Measurements from ENCODE around the gene KCTD7.
"Not testable (repeated sequence)": the region's sequence is repeated elsewhere in the genome, so short reads cannot be mapped to it uniquely, and the experiment has no call there.

KCTD7 gene

GRCh38 chr7:66591799-66592596 is 36.7 kb upstream of the KCTD7 start:
- peaks cover 6% of the 10 kb centered on the region for H3K4me1 ChIP-seq
- peaks cover 1% of the 10 kb centered on the region; the same call in 1 of the 2 replicates for H3K36me3 ChIP-seq
- no peaks in the 10 kb centered on the region for H3K9me3 ChIP-seq
- no peak for TF ChIP-seq CTCF (IDR thresholded peaks at IDR 0.05; ENCODE audit: low read depth, low read length)
- no peaks in the 10 kb centered on the region for H3K27me3 ChIP-seq
- DNase-seq: peak; percentile 92
- peak overlapping the region; percentile 92 for H3K4me3 ChIP-seq (ENCODE audit: low read depth, low read length)

- not testable (repeated sequence) for H3K4me1 ChIP-seq, DNase-seq, H3K36me3 ChIP-seq
These were observed 36.0 kb upstream of the KCTD7 start for GRCh38 chr7:66592597-66593146.

GRCh38 chr7:66594082-66594481 is 34.6 kb upstream of the KCTD7 start:
- not testable (repeated sequence) for H3K9me3 ChIP-seq; H3K27me3 ChIP-seq; H3K36me3 ChIP-seq; H3K4me1 ChIP-seq; DNase-seq; H3K4me3 ChIP-seq (ENCODE audit: low read depth, low read length)

More at GRCh38 chr7:66592597-66593146, 36.0 kb upstream of the KCTD7 start:
- H3K27me3 ChIP-seq, H3K9me3 ChIP-seq: not testable (repeated sequence)
- peak overlapping the region; percentile 92 for H3K4me3 ChIP-seq (ENCODE audit: low read depth, low read length)

- Histone ChIP-seq H3K27me3 (no peaks in the 10 kb centered on the region), H3K4me3 (ENCODE audit: low read depth, low read length) (no peak overlapping the region), H3K36me3 (no peaks in the 10 kb centered on the region), H3K9me3 (no peaks in the 10 kb centered on the region), H3K4me1 (peaks cover 5% of the 10 kb centered on the region)
- no peak for TF ChIP-seq CTCF (IDR thresholded peaks at IDR 0.05; ENCODE audit: low read depth, low read length)
- DNase-seq: no peak
These were observed 31.2 kb upstream of the KCTD7 start for GRCh38 chr7:66597461-66597860.

- H3K36me3 ChIP-seq: no peaks in the 10 kb centered on the region
- no peak for TF ChIP-seq CTCF (IDR thresholded peaks at IDR 0.05; ENCODE audit: low read depth, low read length)
- DNase-seq: no peak
- H3K27me3 ChIP-seq: no peaks in the 10 kb centered on the region
- H3K4me3 ChIP-seq (ENCODE audit: low read depth, low read length): no peak overlapping the region
- H3K4me1 ChIP-seq: no peaks in the 10 kb centered on the region
- H3K9me3 ChIP-seq: no peaks in the 10 kb centered on the region
These were observed 26.5 kb upstream of the KCTD7 start for GRCh38 chr7:66602159-66602558.

- H3K27me3 ChIP-seq: no peaks in the 10 kb centered on the region
- no peaks in the 10 kb centered on the region for H3K9me3 ChIP-seq
- DNase-seq: no peak
- H3K4me1 ChIP-seq: no peaks in the 10 kb centered on the region
- no peak for TF ChIP-seq CTCF (IDR thresholded peaks at IDR 0.05; ENCODE audit: low read depth, low read length)
- H3K36me3 ChIP-seq: no peaks in the 10 kb centered on the region
- no peak overlapping the region for H3K4me3 ChIP-seq (ENCODE audit: low read depth, low read length)
These were observed 24.5 kb upstream of the KCTD7 start for GRCh38 chr7:66604198-66604597.

GRCh38 chr7:66606540-66607291 is 22.0 kb upstream of the KCTD7 start:
- DNase-seq; H3K4me3 ChIP-seq (ENCODE audit: low read depth, low read length); H3K36me3 ChIP-seq; H3K27me3 ChIP-seq; H3K4me1 ChIP-seq; H3K9me3 ChIP-seq: not testable (repeated sequence)

Data from BE2C (cell line).